HCT116 (cell line): Measurements from ENCODE around the gene TRMO. TPM values are rescaled to one million over a fixed set of nuclear protein-coding genes. Genes with fewer than 3 reads are reported as not detected.

ENCODE experiments used
- ATAC-seq: fragments of 200-7000 bp; cut with Tn5 transposase; 2 replicates; pipeline ENCODE4 v1.9.1; 2020; ENCODE audit warnings: mild to moderate bottlenecking, moderate library complexity
- BruUV-seq: library from RNA; stranded (reverse); fragments of 400-500 nt; replicated peaks from 2 replicates; lab custom pipeline; 2021; lab: Mats Ljungman, UMichigan
- CTCF ChIA-PET: fragments of 300-600 bp; sonication (Branson Sonifier 250); formaldehyde crosslinking; loops from one replicate; lab custom pipeline; 2021; ENCODE audit warnings: antibody characterized with exemption; lab: Charles Lee
- POLR2A ChIA-PET: fragments of 300-600, 350-600 bp; sonication (Branson Sonifier 250); formaldehyde crosslinking; loops from one replicate; lab custom pipeline; 2021; ENCODE audit warnings: antibody characterized with exemption; lab: Charles Lee
- RAD21 ChIA-PET, 2 experiments: fragments of 300-600 bp; sonication (Branson Sonifier 250); formaldehyde crosslinking; loops; one replicate each; lab custom pipeline; 2023; ENCODE audit warnings: low total read pairs in 2 of 2; ENCODE audit not compliant: uncharacterized antibody in 2 of 2, unreplicated experiment in 2 of 2, low non-redundant PET in 1 of 2; lab: Charles Lee
- DNase-seq: peaks from one replicate; pipeline ENCODE4 v3.0.0-alpha.2; 2010; ENCODE audit warnings: low read depth, low spot score
- H2AFZ ChIP-seq: fragments of 200-600 bp; shearing (Covaris generic), sonication (generic); 2 replicates; pipeline ENCODE4 v1.6.1; 2017; ENCODE audit warnings: low read depth, mixed run types, mixed read lengths, antibody characterized with exemption, low read length; ENCODE audit not compliant: poor library complexity, severe bottlenecking
- H3K27ac ChIP-seq: 2 replicates; pipeline ENCODE4 v1.5.1; 2012; ENCODE audit warnings: low read depth, low read length
- H3K27me3 ChIP-seq: fragments of 200-600 bp; sonication (generic); 2 replicates; pipeline ENCODE4 v1.6.1; 2016; ENCODE audit warnings: mixed run types, low read length, mixed read lengths; ENCODE audit not compliant: insufficient read depth
- H3K36me3 ChIP-seq, 2 experiments: fragments of 200-500 bp in 1 of 2; fragments of 200-600 bp in 1 of 2; sonication (Bioruptor generic) in 1 of 2; sonication (generic) in 1 of 2; 2 replicates each; pipeline versions ENCODE4 v1.5.1 to v1.6.1; 2014 to 2016; ENCODE audit warnings: low read length in 2 of 2, inconsistent platforms in 1 of 2, mixed read lengths in 1 of 2, mixed run types in 1 of 2; ENCODE audit not compliant: insufficient read depth in 2 of 2, control insufficient read depth in 1 of 2
- H3K4me1 ChIP-seq, 2 experiments: fragments of 200-600 bp in 1 of 2; sonication (generic) in 1 of 2; 2 replicates each; pipeline versions ENCODE4 v1.5.1 to v1.6.1; 2012 to 2017; ENCODE audit warnings: low read length in 2 of 2, inconsistent platforms in 1 of 2, mild to moderate bottlenecking in 1 of 2, mixed read lengths in 1 of 2, mixed run types in 1 of 2, moderate library complexity in 1 of 2; ENCODE audit not compliant: insufficient read depth in 2 of 2, control insufficient read depth in 1 of 2
- H3K4me2 ChIP-seq: fragments of 200-600 bp; sonication (generic); 2 replicates; pipeline ENCODE4 v1.6.1; 2017; ENCODE audit warnings: mixed run types, low read length, mixed read lengths
- H3K4me3 ChIP-seq, 2 experiments: fragments of 200-600 bp in 1 of 2; sonication (generic) in 1 of 2; replicated peaks in 1 of 2; 2 replicates each; pipeline ENCODE4 v1.5.1; 2011 to 2016; ENCODE audit warnings: low read length in 2 of 2, control low read depth in 1 of 2, low read depth in 1 of 2, mild to moderate bottlenecking in 1 of 2, mixed read lengths in 1 of 2, mixed run types in 1 of 2
- H3K79me2 ChIP-seq: fragments of 200-600 bp; sonication (generic); 2 replicates; pipeline ENCODE4 v1.6.1; 2017; ENCODE audit warnings: mild to moderate bottlenecking, mixed run types, low read length, moderate library complexity, mixed read lengths; ENCODE audit not compliant: insufficient read depth
- H3K9ac ChIP-seq: fragments of 200-600 bp; sonication (generic); 2 replicates; pipeline ENCODE4 v1.6.1; 2016; ENCODE audit warnings: low read length, mixed read lengths
- H3K9me2 ChIP-seq: fragments of 200-600 bp; sonication (generic), shearing (Covaris generic); 2 replicates; pipeline ENCODE4 v1.6.1; 2017; ENCODE audit warnings: mixed run types, mild to moderate bottlenecking, moderate library complexity; ENCODE audit not compliant: insufficient read depth
- H3K9me3 ChIP-seq, 2 experiments: fragments of 200-500 bp in 1 of 2; fragments of 200-600 bp in 1 of 2; sonication (Bioruptor generic) in 1 of 2; sonication (generic) in 1 of 2; 2 replicates each; pipeline ENCODE4 v1.6.1; 2014 to 2017; ENCODE audit warnings: low read length in 2 of 2, mixed read lengths in 2 of 2, inconsistent platforms in 1 of 2, low read depth in 1 of 2, mild to moderate bottlenecking in 1 of 2, mixed run types in 1 of 2, moderate library complexity in 1 of 2; ENCODE audit not compliant: control insufficient read depth in 1 of 2, insufficient read depth in 1 of 2
- H4K20me1 ChIP-seq: fragments of 200-600 bp; sonication (generic), shearing (Covaris generic); 2 replicates; pipeline ENCODE4 v1.6.1; 2017; ENCODE audit warnings: mixed run types, mild to moderate bottlenecking, moderate library complexity; ENCODE audit not compliant: insufficient read depth
- CBX3 ChIP-seq: IDR thresholded peaks from 2 replicates; pipeline ENCODE4 v1.6.1; 2012; ENCODE audit warnings: low read depth
- EGR1 ChIP-seq: IDR thresholded peaks from 2 replicates; pipeline ENCODE4 v1.6.1; 2012; ENCODE audit warnings: low read depth
- JUND ChIP-seq: IDR thresholded peaks from 2 replicates; pipeline ENCODE4 v1.6.1; 2012
- SIN3A ChIP-seq: IDR thresholded peaks from 2 replicates; pipeline ENCODE4 v1.6.1; 2012; ENCODE audit warnings: low read depth
- SP1 ChIP-seq: IDR thresholded peaks from 2 replicates; pipeline ENCODE4 v1.6.1; 2012; ENCODE audit warnings: low read depth
- TCF7L2 ChIP-seq: IDR thresholded peaks from 2 replicates; pipeline ENCODE4 v1.7.0; 2011; ENCODE audit warnings: borderline replicate concordance, inconsistent platforms; ENCODE audit not compliant: insufficient read depth, insufficient read length; ENCODE audit errors: extremely low read depth
- ZFX ChIP-seq: fragments of 450-650 bp; IDR thresholded peaks from 2 replicates; pipeline ENCODE4 v1.6.1; 2017
- intact Hi-C: fragments of 100-400 bp; cut with micrococcal nuclease; formaldehyde crosslinking; loops from 2 replicates; pipeline ENCODE4 v1.10.0; 2022
- total RNA-seq: library from RNA; stranded (reverse); gene quantifications from one replicate; pipeline ENCODE4 v1.2.1, GENCODE V29; 2021; ENCODE audit not compliant: unreplicated experiment
- TF ChIP-seq, protein P1 (sequence below): IDR thresholded peaks from 2 replicates; pipeline ENCODE4 v1.6.1; 2011; ENCODE audit warnings: mild to moderate bottlenecking, low read length, moderate library complexity; ENCODE audit not compliant: insufficient replicate concordance; ENCODE audit errors: extremely low read depth

Gene TRMO
- total RNA-seq, 1 experiment from 2014 or later, result 10.2 TPM

DNA sequence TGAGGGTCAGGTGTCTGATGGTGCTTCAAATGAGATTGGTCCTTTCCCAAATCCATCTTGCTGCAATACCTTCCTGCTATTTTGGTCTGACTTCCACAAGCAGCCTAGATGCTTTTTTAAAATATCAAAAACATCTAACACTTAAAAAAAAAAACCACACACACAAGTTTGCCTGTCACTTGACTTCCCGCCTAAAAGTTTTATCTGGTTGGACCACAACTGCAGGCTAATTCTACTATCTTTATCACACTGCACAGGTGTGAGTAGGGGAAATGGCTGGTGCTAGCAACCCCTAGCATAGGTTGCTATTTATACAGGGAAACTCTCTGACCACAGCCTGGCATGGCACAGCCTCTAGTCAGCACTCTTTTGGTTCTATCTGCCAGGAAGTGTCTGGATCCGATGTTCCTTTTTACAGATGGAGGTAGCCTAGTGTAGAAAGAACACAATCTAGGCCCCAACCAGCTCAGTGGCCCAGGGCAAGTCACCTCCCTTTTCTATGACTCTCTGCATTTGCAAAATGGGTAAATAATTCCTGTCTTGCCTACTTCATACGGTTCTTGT, 15.9 kb upstream of the TRMO start, which contains the start of gene HEMGN:
TSS of gene HEMGN (minus strand) at position 92 of the 564 bp plus-strand sequence. CDS start at position 56, 36 bp downstream.
- no peak within 1 kb of the TSS for H3K4me2 ChIP-seq
- no peaks in the 10 kb centered on the region for H4K20me1 ChIP-seq
- BruUV-seq, result no TSS peak
- POLR2A ChIA-PET, result no interaction called here
- H3K27ac ChIP-seq, result no peak within 1 kb of the TSS
- H3K4me3 ChIP-seq, result no peak within 1 kb of the TSS
- no peaks in the 10 kb centered on the region for H3K9me2 ChIP-seq
- H3K36me3 ChIP-seq, result no peaks in the 10 kb centered on the region
- peaks cover 31% of the 10 kb centered on the region for H3K27me3 ChIP-seq
- CTCF ChIA-PET, result no interaction called here
- RAD21 ChIA-PET, result no interaction called here
- no peak within 1 kb of the TSS for H3K9ac ChIP-seq
- ATAC-seq (no peak), DNase-seq (no peak)
- TF ChIP-seq EGR1 (no peak), ZFX (no peak), SP1 (no peak), JUND (no peak), SIN3A (no peak), CBX3 (no peak), TCF7L2 (no peak)
- TF ChIP-seq, protein P1, sequence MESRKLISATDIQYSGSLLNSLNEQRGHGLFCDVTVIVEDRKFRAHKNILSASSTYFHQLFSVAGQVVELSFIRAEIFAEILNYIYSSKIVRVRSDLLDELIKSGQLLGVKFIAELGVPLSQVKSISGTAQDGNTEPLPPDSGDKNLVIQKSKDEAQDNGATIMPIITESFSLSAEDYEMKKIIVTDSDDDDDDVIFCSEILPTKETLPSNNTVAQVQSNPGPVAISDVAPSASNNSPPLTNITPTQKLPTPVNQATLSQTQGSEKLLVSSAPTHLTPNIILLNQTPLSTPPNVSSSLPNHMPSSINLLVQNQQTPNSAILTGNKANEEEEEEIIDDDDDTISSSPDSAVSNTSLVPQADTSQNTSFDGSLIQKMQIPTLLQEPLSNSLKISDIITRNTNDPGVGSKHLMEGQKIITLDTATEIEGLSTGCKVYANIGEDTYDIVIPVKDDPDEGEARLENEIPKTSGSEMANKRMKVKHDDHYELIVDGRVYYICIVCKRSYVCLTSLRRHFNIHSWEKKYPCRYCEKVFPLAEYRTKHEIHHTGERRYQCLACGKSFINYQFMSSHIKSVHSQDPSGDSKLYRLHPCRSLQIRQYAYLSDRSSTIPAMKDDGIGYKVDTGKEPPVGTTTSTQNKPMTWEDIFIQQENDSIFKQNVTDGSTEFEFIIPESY, result no peak
- intact Hi-C loops, result loop anchor here (5.0 kb wide), 1 partner anchor 94 kb away; no protein-coding TSS in a partner anchor
- H2AFZ ChIP-seq, result no peak within 1 kb of the TSS
- H3K4me1 ChIP-seq, result no peaks in the 10 kb centered on the region
- H3K79me2 ChIP-seq, result no peaks in the 10 kb centered on the region
- H3K9me3 ChIP-seq, result no peaks in the 10 kb centered on the region
